ENCODE results near the gene TMEM116. TPM values are rescaled to one million over a fixed set of nuclear protein-coding genes. Genes with fewer than 3 reads are reported as not detected.

The TMEM116 gene
- total and polyA plus RNA-seq, 2 donors (not counting 3 experiments of a cell fraction or from before 2014, with no cell fraction given) = 1.6 to 3.9 TPM

DNA sequence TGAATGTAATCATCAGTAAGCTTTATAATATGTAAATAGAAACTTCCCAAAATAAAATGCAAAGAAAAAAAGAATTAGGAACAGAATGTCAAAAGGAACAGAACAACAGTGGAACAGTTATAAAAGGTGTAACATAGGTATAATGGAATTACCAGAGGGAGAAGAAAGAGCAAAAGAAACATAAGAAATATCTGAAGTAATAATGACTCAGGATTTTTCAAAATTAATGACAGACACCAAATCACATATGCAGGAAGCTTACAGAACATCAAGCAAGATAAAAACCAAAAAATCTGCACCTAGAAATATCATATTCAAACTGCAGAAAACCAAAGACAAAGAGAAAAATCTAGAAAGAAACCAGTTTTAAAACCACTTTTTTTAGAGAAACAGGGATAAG lies 36.1 kb downstream of the TMEM116 start:
- Histone ChIP-seq H3K9me3 (replicated peaks; ENCODE audit: control insufficient read depth, insufficient read depth, low read length) (no peaks in the 10 kb centered on the region), H3K9ac (replicated peaks; ENCODE audit: extremely low read depth, insufficient read depth, low read length) (no peak overlapping the region), H2AFZ (ENCODE audit: low read depth, low read length) (no peak overlapping the region), H3K9me1 (replicated peaks; ENCODE audit: control insufficient read depth, extremely low read depth, insufficient read depth, low read length) (no peaks in the 10 kb centered on the region), H3K27me3 (ENCODE audit: control insufficient read depth in 2 of 2, insufficient read depth in 2 of 2, low read length in 2 of 2) (no peaks in the 10 kb centered on the region), H3K4me2 (ENCODE audit: insufficient read depth, low read length) (no peak overlapping the region), H3K79me2 (ENCODE audit: control insufficient read depth, insufficient read depth, low read length) (no peaks in the 10 kb centered on the region), H3K4me1 (ENCODE audit: control insufficient read depth, extremely low read depth, insufficient read depth, low read length) (no peaks in the 10 kb centered on the region), H3K4me3 (replicated peaks in 1 of 3; ENCODE audit: insufficient read depth in 1 of 3, low read depth in 1 of 3, low read length in 3 of 3) (no peak overlapping the region), H4K20me1 (replicated peaks; ENCODE audit: control insufficient read depth, extremely low read depth, insufficient read depth, low read length) (no peaks in the 10 kb centered on the region), H3K27ac (ENCODE audit: insufficient read depth, low read depth, low read length) (no peak overlapping the region), H3K36me3 (ENCODE audit: control insufficient read depth in 2 of 2, extremely low read depth in 1 of 2, insufficient read depth in 2 of 2, low read length in 2 of 2) (no peaks in the 10 kb centered on the region)
- FAIRE-seq (no peak), DNase-seq (ENCODE audit: low read depth, low spot score) (no peak)
- ChIA-PET CTCF (interaction anchor here (0.9 to 1.7 kb wide), 4 partner anchors 9 to 110 kb away, joined by 3 to 6 read pairs (median 3); no protein-coding TSS in a partner anchor), POLR2A (no interaction called here)
- dilution Hi-C loops (cut with MboI; ENCODE audit: extremely low pct_ligation_motif_present, low sequenced_read_pairs) (no loop called here), intact Hi-C loops (cut with micrococcal nuclease) (no loop called here)
- no TSS peak for BruUV-seq (replicated peaks)
- TF ChIP-seq MYC (IDR thresholded peaks at IDR 0.05; ENCODE audit: low read depth, low read length) = no peak
- no peak for TF ChIP-seq JUN (IDR thresholded peaks at IDR 0.05; ENCODE audit: borderline replicate concordance, insufficient read depth, insufficient read length, low read depth)
- no peak for TF ChIP-seq EZH2 (IDR thresholded peaks at IDR 0.05; ENCODE audit: borderline replicate concordance, low read depth, low read length, severe bottlenecking)
- TF ChIP-seq FOS (IDR thresholded peaks at IDR 0.05; ENCODE audit: borderline replicate concordance, insufficient read depth, low read length) = no peak
- no peak for TF ChIP-seq GATA2 (IDR thresholded peaks at IDR 0.05; ENCODE audit: insufficient read depth, insufficient read length, low read depth, low read length)
- TF ChIP-seq, protein P1, sequence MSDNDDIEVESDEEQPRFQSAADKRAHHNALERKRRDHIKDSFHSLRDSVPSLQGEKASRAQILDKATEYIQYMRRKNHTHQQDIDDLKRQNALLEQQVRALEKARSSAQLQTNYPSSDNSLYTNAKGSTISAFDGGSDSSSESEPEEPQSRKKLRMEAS (IDR thresholded peaks at IDR 0.05; ENCODE audit: insufficient read depth, insufficient read length) = no peak

DNA sequence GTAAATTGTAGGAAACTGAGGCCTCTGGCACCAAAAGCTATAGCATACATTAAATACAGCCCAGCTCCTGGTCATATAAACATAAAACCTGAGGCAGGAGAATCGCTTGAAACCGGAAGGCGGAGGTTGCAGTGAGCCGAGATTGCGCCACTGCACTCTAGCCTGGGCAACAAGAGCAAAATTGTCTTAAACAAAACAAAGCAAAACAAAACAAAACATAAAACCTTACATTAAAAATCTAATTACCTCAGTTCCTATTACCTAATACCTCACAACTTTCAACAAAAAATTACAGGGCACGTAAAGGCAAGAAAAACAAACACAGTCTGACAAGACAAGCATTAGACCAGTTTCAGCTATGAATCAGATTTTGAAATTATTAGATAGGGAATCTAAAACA lies 36.7 kb downstream of the TMEM116 start:
- H3K9me3 ChIP-seq (replicated peaks; ENCODE audit: control insufficient read depth, insufficient read depth, low read length) = no peaks in the 10 kb centered on the region
- no peak overlapping the region for H3K9ac ChIP-seq (replicated peaks; ENCODE audit: extremely low read depth, insufficient read depth, low read length)
- no peak overlapping the region for H2AFZ ChIP-seq (ENCODE audit: low read depth, low read length)
- no TSS peak for BruUV-seq (replicated peaks)
- intact Hi-C loops (cut with micrococcal nuclease) = no loop called here
- H3K79me2 ChIP-seq (ENCODE audit: control insufficient read depth, insufficient read depth, low read length) = no peaks in the 10 kb centered on the region
- ChIA-PET POLR2A (no interaction called here), CTCF (interaction anchor here (1.0 to 1.7 kb wide), 4 partner anchors 10 to 111 kb away, joined by 3 to 6 read pairs (median 3); no protein-coding TSS in a partner anchor)
- TF ChIP-seq JUN (IDR thresholded peaks at IDR 0.05; ENCODE audit: borderline replicate concordance, insufficient read depth, insufficient read length, low read depth) (no peak), EZH2 (IDR thresholded peaks at IDR 0.05; ENCODE audit: borderline replicate concordance, low read depth, low read length, severe bottlenecking) (no peak), FOS (IDR thresholded peaks at IDR 0.05; ENCODE audit: borderline replicate concordance, insufficient read depth, low read length) (no peak), POLR2AphosphoS5 (IDR thresholded peaks at IDR 0.05; ENCODE audit: insufficient read depth, low read depth, low read length) (no peak), MYC (IDR thresholded peaks at IDR 0.05; ENCODE audit: low read depth, low read length) (no peak)
- TF ChIP-seq, protein P1 (IDR thresholded peaks at IDR 0.05; ENCODE audit: insufficient read depth, insufficient read length) = no peak
- TF ChIP-seq, protein P2, sequence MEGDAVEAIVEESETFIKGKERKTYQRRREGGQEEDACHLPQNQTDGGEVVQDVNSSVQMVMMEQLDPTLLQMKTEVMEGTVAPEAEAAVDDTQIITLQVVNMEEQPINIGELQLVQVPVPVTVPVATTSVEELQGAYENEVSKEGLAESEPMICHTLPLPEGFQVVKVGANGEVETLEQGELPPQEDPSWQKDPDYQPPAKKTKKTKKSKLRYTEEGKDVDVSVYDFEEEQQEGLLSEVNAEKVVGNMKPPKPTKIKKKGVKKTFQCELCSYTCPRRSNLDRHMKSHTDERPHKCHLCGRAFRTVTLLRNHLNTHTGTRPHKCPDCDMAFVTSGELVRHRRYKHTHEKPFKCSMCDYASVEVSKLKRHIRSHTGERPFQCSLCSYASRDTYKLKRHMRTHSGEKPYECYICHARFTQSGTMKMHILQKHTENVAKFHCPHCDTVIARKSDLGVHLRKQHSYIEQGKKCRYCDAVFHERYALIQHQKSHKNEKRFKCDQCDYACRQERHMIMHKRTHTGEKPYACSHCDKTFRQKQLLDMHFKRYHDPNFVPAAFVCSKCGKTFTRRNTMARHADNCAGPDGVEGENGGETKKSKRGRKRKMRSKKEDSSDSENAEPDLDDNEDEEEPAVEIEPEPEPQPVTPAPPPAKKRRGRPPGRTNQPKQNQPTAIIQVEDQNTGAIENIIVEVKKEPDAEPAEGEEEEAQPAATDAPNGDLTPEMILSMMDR (IDR thresholded peaks at IDR 0.05; ENCODE audit: extremely low read depth in 1 of 2, insufficient read depth in 1 of 2, low read depth in 1 of 2, low read length in 2 of 2) = no peak
- H3K4me2 ChIP-seq (ENCODE audit: insufficient read depth, low read length) = no peak overlapping the region
- dilution Hi-C loops (cut with MboI; ENCODE audit: extremely low pct_ligation_motif_present, low sequenced_read_pairs) = no loop called here
- H3K9me1 ChIP-seq (replicated peaks; ENCODE audit: control insufficient read depth, extremely low read depth, insufficient read depth, low read length) = no peaks in the 10 kb centered on the region
- no peak overlapping the region for H3K4me3 ChIP-seq (replicated peaks in 1 of 3; ENCODE audit: insufficient read depth in 1 of 3, low read depth in 1 of 3, low read length in 3 of 3)
- no peaks in the 10 kb centered on the region for H4K20me1 ChIP-seq (replicated peaks; ENCODE audit: control insufficient read depth, extremely low read depth, insufficient read depth, low read length)
- no peaks in the 10 kb centered on the region for H3K4me1 ChIP-seq (ENCODE audit: control insufficient read depth, extremely low read depth, insufficient read depth, low read length)
- no peaks in the 10 kb centered on the region for H3K27me3 ChIP-seq (ENCODE audit: control insufficient read depth in 2 of 2, insufficient read depth in 2 of 2, low read length in 2 of 2)
- no peak overlapping the region for H3K27ac ChIP-seq (ENCODE audit: insufficient read depth, low read depth, low read length)
- FAIRE-seq (no peak), DNase-seq (ENCODE audit: low read depth, low spot score) (no peak)
- H3K36me3 ChIP-seq (ENCODE audit: control insufficient read depth in 2 of 2, extremely low read depth in 1 of 2, insufficient read depth in 2 of 2, low read length in 2 of 2) = no peaks in the 10 kb centered on the region

Measured in endothelial cell of umbilical vein (primary cell).